GM11168 (cell line): ENCODE results near the gene TREML4.
"Not testable (repeated sequence)": the region's sequence is repeated elsewhere in the genome, so short reads cannot be mapped to it uniquely, and the experiment has no call there.

Source experiments
- in situ Hi-C: fragments of 300-500 bp; cut with MboI; formaldehyde crosslinking; loops from one replicate; pipeline ENCODE4 v1.12.0; 2022; ENCODE audit warnings: low sequenced_read_pairs; ENCODE audit not compliant: unreplicated experiment

The TREML4 gene, protein sequence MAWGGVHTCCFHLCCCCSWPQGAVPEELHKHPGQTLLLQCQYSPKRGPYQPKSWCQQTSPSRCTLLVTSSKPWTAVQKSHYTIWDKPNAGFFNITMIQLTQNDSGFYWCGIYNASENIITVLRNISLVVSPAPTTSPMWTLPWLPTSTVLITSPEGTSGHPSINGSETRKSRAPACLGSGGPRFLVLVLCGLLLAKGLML

DNA sequence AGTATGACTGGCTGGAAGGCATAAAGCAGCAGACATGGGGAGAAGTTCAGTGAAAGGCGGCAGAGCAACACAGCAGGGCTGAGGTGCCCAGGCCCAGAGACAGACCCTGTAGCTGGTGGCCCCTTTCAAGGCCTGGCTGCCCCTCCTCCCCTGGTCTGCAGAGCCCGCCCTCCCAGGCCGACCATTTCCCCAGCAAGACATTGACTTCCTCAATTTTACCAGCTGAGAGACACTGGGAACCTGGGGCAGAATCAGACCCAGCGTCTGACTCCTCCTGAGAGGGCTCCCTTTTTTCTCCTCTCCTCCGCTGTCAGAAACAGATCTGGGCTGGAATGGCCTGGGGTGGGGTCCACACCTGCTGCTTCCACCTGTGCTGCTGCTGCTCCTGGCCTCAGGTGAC is at the start of gene TREML4:
Gene TREML4 (plus strand): TSS at position 254 of the 400 bp plus-strand sequence. CDS start 79 bp downstream, at position 333.
- in situ Hi-C loops, result no loop called here

DNA sequence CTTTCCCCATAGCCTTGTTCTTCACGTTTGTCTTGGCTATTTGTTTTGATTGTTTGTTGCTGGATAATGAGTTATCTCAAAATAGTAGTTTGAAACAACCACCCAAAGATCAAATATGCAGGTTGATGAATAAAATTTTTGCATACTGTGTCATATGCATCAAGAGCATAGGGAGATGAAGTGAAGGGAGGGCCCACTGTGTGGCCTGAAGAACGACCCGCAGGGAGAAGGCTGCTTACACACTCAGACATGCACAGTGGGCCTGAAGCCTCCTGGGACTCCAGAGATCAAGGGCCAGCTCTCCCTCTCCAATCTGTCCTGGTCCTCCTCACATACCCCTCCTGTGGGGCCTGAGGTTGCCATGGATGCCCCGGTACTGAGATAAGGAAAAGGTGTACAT is 49.0 kb upstream of the TREML4 start:
- in situ Hi-C loops, result no loop called here

DNA sequence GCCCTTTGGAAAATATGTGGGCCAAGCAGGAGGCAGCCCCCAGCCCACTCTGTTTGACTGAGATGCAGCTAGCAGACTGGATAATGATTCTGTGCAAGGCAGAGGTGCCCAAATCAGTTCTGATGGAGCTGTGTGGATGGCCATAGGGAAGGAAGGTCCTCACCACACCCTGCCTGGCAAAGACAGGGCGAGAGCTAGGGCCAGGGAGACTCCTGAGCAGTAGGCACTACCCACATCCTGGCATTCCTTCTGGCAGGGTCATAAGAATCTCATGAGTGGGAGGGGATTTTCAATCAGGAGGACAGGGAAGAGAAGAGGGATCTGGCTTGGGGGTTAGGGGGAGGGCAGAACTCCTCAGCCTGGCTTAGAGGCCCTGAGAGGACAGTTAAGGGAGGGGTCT is 46.6 kb upstream of the TREML4 start:
- in situ Hi-C loops, result no loop called here

DNA sequence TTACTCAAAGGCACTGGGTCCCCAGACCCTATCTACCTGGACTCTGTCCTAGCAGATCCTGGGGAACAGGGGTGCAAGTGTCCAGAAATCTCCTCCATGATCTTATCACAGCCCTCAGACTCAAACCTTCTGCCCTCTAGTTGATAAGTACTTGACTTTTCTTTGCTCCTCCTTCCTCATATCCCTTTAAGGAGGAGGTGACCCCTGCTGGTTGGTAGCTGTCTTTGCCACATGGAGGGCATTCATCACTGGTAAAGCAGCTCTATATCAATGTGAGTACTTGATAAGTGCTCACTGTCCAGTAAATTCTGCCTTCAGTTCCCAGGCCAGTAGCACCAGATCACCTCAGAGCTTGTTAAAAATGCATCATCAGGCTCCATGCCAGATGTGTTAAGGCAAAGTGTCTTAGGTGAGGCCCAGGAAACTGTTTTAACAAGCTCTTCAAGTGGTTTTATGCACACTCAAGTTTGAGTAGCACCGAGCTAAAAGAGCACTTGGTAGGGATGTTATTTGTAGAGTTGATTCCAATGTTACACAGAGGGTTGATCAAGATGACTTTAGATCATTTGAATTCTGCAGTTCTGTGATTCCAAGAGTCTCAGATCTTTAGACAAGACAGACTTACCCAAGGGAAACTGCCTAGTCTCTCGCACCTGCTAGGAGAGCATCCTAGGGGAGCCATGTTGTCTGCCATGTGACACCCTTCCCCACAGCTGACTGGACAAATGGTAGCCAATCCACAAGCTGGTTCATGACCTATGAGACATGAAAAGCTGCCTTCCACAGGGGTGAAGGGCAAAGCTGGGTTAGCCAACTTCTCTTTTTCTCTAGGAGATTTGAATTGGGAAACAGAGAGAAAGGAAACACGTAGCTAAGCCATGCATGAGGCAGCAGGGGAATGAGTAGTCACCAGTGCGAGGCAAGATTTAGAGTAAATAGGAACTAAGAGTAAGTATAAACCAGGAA is 45.8 kb upstream of the TREML4 start:
- in situ Hi-C loops, result no loop called here

DNA sequence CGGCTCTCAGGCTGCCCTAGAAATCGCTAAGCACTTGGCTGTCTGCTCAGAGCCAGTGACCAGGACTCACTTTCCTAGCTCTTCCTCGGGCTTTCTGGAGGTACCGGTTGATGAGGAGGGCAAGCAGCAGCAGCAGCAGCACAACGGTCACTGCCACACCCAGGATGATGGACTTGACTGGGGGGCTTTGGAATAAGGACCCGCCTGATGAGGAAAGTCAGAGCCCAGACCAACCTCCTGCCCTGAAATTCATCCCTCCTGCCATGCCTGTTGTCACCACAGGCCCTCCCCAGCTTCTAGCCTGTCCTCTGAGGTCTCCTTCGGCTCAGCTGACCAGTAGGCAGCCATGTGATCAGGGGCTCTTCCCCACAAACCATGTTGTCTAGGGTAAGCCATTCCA is 43.4 kb upstream of the TREML4 start:
- in situ Hi-C loops, result no loop called here

DNA sequence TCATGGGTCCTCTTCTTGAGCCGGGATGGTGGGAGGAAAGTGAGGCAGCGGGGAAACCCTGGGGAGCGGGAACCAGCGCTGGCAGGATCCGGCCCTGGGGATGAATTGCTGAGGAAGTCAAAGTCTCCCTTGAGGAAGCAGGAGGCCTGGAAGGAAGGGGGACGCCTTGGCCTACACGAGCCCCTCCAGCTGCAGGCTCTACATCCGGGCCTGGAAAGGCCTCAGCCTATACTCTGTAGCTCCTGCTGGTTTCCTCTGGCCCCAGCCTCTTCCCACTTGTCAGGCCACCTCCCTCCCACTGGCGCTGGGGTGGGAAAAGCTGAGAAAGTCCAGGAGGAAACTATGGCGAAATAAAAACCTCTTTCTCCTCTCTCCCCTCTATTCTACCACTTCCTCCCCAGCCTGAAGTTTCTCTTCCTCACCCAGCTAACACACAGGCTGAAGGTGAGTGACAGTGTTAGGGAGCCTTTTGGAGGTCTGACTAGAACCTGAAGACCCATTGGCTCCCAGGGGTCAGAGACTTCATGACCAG is 42.1 kb upstream of the TREML4 start:
- in situ Hi-C loops, result no loop called here

DNA sequence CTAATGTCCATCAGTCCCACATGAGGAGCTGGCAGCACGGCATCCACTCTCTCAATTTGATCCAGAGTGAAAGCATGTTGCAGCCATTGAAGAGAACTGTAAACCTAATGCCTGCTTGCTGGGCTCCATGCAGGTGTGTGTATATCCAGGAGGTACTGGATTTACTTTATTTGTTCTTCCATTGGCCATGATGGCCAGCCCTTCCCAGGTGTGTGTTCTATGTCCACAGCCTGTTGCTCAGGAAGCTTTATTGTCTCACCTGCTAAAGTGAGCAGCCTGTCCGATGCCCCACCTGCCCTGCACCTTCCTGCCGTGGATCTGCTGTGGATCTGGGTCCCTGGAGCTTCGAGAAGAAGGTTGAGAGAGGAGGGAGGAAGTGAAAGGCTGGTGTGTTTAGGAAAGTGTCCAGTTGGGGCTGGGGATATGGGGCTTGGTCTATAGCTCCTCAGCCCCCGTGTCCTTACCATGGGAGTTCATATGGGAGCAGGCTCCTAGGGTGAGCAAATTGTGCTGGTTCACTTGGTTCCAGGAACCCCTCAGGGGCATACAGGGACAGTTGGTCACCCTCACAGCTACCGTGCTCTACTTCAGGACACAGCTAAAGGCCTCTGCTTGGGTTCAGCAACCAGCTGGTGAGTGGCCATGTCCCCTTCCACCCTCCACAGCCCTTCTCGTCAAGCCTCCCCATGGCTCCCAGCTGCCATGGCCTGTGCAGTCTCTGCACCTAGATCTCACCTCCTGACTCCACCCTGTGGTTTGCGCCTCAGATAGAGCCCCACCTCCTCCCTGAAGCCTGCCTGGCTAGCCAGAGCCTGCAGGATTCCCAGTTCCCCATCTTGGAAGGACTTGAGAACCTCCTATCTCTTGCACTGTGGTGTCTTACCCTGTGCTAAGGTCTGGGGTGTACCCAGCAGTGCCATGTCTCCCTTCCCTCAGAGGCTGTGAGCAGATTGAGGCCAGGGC is 39.9 kb upstream of the TREML4 start:
- in situ Hi-C loops, result no loop called here

DNA sequence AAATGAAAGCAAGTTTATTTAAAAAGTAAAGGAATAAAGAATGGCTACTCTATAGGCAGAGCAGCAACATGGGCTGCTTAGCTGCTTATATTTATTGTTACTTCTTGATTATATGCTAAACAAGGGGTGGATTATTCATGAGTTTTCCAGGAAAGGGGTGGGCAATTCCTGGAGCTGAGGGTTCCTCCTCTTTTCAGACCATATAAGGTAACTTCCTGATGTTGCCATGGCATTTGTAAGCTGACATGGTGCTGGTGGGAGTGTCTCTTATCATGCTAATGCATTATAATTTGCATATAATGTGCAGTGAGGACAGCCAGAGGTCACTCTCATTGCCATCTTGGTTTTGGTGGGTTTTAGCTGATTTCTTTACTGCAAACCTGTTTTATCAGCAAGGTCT is 39.1 kb upstream of the TREML4 start:
- in situ Hi-C loops, result not testable (repeated sequence)

DNA sequence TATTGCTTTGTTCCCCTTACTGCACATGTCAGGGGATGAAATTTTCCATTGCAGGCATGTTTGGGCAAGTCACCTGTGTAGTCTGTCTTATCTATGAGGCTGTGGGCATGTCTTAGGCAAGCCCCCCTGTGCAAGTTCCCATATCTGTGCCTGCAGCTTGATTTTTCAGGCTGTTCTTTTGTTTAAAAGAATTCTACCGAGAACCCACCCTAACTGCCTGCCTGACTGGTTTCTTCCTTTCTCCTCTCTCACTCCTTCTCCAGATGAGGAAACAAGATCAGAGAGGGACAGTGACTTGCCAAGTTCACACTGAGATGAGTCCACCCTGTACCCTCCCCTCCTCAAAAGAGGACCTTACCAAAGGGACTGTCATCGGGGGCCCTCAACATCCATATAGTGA is 38.2 kb upstream of the TREML4 start:
- in situ Hi-C loops, result no loop called here

DNA sequence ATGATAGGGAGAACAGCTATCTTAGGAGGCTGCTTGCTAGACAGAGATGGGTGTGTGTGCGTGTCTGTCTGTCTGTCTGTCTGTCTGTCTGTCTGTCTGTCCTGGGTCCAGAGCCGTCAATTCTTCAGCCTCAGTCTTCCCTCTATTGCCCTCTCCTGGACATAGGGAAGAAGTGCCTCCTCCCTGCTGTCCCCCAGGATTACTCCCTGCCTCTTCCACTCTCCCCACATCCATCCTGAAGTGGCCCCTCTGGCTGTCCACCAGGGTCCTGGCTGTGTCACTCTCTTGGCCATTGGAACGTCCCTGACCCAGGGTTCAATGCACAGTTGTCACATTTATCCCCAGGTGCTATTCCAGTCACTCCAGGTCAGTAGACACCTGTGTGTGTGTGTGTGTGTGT is 37.4 kb upstream of the TREML4 start:
- in situ Hi-C loops, result no loop called here

DNA sequence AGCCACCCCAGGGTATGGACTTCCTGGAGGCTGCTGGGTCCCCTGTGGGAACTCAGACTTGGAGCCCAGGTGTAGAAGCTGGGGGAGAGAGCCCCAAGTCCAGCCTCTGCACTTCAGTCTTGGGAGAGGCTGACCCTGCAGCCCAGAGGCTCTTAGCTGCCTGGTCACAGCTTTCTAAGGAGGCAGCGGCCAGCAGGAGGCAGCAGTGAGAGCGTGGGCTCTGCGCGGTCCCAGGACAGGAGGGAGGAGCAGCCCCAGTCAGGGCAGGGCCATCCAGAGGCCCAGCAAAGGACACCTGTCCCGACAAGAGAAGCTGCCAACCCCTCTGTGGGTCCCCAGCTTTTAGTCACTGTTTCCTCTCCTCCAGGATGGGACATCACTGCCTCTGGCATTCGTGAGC is 36.6 kb upstream of the TREML4 start:
- in situ Hi-C loops, result no loop called here

DNA sequence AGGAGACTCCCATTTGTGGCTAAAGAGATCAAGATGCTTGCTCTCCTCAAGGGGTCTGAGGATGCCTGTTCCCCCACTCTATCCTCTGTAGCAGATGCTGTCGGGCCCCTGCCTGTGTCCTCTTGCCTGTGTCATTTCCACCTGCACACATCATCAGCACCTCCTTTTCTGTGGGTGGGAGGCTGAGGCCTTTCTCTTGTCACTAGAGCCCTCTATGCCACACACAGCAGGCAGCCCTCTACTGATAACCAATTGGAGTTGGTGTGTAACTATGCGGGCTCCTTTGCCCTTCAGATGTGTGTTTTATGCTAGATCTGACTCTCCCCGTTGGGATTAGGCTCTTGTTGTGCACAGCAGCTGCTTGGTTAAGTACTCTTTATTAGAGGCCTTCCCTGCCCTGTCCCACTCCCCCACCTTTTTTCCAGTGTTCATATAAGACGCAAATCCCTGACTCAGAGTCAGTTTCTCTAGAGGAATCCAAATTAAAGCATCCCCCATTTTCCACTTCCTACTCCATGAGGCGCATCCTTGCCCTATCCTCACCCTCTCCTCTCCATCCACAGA is 34.9 kb upstream of the TREML4 start:
- in situ Hi-C loops, result no loop called here

DNA sequence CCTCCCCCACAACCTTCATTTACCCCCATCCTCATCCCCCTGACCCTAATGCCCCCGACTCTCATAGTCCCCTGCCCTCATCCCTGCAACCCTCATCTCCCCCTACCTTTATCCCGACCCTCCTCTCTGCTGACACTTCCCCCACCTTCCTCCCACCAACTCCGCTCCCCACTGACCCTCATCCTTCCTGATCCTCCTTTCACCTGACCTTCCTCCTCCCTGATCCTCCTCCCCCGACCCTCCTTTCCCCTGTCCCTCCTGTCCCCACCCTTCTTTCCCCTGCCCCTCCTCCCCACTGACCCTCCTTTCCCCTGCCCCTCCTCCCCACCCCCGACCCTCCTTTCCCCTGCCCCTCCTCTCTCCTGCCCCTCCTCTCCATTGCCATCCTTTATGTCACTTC is 34.3 kb upstream of the TREML4 start:
- in situ Hi-C loops, result no loop called here

DNA sequence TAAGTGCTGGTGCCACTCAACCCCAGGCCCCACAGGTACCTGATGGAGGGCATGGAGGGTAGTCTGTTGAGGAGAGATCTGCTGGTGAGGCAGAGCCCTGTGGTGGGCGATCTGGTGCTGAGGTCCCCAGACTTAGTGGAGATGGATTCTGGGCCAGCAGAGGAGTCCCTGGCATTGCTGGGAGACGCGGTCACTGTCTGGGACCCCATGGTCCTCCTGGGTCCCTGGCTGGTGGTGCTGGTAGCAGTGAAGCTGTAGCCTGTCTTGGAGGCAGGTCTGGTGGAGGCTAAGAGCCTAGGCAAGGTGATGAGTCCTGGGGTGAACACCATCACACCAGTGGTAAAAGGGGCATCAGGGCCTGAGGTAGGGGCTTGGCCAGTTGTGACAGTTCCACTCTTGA is 33.8 kb upstream of the TREML4 start:
- in situ Hi-C loops, result no loop called here

DNA sequence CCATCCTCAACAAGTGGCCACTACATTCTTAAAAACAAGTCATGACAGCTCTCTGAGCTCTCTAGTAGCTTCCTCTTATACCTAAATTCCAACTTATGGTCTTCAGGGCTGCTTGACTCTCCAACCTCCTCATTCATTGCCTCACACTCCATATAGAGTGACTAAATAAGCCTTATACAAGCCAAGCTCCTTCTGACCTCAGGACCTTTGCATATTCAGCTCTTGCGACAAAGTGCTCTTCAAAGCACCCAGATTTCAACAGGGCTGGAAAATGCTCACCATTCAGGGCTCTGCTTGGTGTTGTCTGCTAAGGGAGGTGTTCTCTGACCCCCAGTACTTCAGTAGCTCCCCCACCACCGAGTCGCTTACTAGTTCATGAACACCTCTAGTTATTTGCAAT is 30.9 kb upstream of the TREML4 start:
- in situ Hi-C loops, result no loop called here

DNA sequence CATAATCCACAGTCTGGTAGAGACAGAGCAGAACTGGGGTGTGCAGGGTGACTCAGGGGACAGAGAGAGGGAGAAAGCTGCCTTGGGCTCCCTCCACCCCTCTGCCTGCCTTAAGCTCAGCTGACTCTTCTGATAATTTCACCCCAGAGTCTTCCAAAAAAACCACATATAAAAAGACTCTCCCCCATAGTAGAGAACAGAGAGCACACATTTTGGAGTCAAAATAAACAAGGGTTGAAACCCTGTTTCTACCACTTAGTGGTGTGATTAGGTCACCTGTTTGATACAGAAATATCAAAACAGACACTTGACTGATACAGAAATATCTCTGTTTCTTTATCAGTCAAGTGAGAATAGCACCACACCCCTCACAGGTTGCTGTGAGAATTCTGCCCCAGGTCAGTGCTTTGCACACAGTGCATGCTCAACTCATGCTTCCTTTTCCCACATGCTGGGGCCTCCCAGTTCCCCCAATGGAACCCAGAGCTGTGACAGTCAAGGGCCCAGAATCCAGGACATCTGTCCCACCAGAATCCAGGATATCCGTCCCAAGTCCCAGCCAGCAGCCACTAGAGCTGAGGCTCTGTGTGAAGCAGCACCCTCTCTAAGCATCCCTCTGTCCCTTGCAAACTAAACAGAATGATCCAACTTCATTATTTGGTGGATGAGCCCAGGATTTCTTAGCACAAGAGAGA is 28.4 kb upstream of the TREML4 start:
- in situ Hi-C loops, result no loop called here

DNA sequence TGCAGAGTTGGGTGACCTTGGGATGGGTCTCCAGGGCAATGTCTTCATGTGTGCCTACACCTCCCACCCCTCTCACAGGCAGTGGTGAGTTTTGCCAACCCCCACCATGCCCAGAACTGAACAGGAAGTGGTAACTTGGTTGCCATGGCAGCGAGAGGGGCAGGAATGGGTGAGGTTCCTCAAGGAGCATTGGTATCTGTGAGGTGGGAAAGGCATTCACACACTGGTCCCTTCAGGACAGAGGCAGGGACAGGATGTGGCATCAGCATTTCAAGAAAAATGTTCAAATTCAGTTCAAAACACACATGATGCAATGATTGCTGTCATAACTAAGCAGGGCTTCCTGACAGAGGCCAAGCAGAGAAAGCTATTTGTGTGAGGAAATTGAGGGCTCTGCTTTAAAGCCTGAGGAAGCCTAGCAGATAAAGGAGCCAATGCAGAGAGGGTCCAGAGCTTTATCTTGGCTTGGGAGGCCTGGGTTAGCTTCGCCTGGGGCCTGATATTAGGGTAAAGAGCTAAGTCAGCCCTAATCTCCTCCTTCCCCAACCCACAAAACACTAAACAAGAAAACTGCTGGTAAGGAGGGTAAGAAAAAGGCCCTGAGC is 27.8 kb upstream of the TREML4 start:
- in situ Hi-C loops, result no loop called here

DNA sequence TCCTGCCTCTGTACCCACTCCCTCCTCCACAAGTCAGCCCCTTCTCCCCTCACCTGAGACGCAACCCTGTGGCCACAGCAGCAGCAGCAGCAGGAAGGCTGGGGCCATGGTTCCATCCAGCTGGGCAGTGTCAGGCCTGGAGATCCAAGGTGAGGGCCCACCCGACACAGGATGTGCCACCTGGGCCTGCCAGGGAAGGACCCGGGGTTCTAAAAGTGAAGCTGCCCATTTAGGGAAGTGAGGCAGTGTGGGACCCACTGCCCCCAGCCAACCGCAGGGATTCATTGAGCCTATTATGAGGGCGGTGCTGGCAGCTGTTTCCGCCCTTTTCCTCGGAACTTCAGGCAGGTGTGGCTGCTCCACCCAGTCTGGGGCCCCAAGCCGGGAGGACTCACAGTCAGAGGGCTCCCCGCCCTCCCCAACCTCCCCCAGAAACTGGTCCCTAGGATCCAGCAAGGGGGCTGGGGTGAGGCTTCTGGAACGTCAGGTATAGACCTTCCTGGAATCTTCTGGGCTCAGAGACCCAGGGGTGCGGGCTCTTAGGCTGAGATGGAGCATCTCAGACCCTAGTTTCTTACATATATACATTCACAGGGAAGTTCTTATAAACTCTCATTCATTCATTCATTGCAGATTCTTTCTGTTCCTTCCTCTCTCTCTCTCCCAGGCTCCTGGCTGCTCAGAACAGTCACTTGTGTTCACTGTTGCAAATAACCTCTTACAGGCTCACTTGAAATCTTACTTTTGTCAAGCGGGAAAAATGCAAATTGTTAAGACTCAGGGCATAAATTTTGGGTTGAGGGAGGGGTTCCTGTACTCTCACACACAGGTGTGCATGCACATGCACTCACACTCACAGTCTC is 27.0 kb upstream of the TREML4 start, which contains the start of gene TREML2:
Gene TREML2 (minus strand): TSS at position 249 of the 863 bp plus-strand sequence. CDS start 141 bp downstream, at position 108.
- in situ Hi-C loops, result no loop called here
